B cell (primary cell): ENCODE data around the gene CREB3L1.

Experiments
- EZH2 ChIP-seq: IDR thresholded peaks from 2 replicates; pipeline ENCODE4 v1.6.1; 2012; ENCODE audit warnings: borderline replicate concordance, low read depth, mild to moderate bottlenecking, moderate library complexity, low read length; ENCODE audit not compliant: insufficient read depth, poor library complexity, severe bottlenecking
- TF ChIP-seq, protein P1 (sequence below): fragments of 200-600 bp; IDR thresholded peaks from one replicate; pipeline ENCODE4 v1.8.0; 2022; ENCODE audit warnings: antibody characterized with exemption, mild to moderate bottlenecking

DNA sequence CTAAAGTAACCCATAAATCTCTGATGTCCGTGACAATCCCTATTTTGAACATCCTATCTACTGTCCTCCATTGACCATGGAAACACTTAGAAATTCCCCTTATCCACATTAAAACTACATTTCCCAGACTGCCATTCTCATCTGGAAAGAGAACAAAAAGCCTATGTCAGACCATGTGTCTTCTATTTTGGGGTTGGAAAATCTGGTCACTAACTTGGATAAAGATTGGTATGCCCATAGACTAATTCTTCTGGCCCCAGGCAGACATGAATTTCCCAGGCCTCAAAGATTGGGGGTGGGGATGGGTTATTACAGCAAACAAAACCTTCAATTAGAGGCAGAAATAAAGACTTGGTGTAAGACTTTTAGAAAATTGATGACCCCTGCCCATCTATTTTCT lies 30.9 kb upstream of the CREB3L1 start:
- TF ChIP-seq, protein P1, sequence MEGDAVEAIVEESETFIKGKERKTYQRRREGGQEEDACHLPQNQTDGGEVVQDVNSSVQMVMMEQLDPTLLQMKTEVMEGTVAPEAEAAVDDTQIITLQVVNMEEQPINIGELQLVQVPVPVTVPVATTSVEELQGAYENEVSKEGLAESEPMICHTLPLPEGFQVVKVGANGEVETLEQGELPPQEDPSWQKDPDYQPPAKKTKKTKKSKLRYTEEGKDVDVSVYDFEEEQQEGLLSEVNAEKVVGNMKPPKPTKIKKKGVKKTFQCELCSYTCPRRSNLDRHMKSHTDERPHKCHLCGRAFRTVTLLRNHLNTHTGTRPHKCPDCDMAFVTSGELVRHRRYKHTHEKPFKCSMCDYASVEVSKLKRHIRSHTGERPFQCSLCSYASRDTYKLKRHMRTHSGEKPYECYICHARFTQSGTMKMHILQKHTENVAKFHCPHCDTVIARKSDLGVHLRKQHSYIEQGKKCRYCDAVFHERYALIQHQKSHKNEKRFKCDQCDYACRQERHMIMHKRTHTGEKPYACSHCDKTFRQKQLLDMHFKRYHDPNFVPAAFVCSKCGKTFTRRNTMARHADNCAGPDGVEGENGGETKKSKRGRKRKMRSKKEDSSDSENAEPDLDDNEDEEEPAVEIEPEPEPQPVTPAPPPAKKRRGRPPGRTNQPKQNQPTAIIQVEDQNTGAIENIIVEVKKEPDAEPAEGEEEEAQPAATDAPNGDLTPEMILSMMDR = no peak
- TF ChIP-seq EZH2 = no peak
